HepG2 (cell line): ENCODE measurements around the gene SEMA6B. TPM values are rescaled to one million over a fixed set of nuclear protein-coding genes. Genes with fewer than 3 reads are reported as not detected.
A peak's percentile ranks its signal among the peaks of the same experiment; 100 is the strongest.

Source experiments
- ATF3 ChIP-seq: sonication (generic); formaldehyde crosslinking; IDR thresholded peaks from 2 replicates; pipeline ENCODE4 v1.4.0; 2020; ENCODE audit warnings: missing genetic modification reagents
- ATF5 ChIP-seq: sonication (generic); formaldehyde crosslinking; IDR thresholded peaks from 2 replicates; pipeline ENCODE4 v1.4.0; 2020; ENCODE audit warnings: mild to moderate bottlenecking, low read depth, missing genetic modification reagents
- GMEB1 ChIP-seq: sonication (generic); formaldehyde crosslinking; IDR thresholded peaks from 2 replicates; pipeline ENCODE4 v1.5.1; 2020; ENCODE audit warnings: missing genetic modification reagents, mild to moderate bottlenecking, borderline replicate concordance
- GPBP1L1 ChIP-seq: sonication (generic); formaldehyde crosslinking; IDR thresholded peaks from 2 replicates; pipeline ENCODE4 v1.5.0; 2020; ENCODE audit warnings: mild to moderate bottlenecking, missing genetic modification reagents
- HOXA9 ChIP-seq: sonication (generic); formaldehyde crosslinking; IDR thresholded peaks from 2 replicates; pipeline ENCODE4 v1.8.1; 2022; ENCODE audit warnings: missing genetic modification reagents, mild to moderate bottlenecking, moderate library complexity, borderline replicate concordance
- KAT7 ChIP-seq: IDR thresholded peaks from 2 replicates; pipeline ENCODE4 v1.6.1; 2018; ENCODE audit warnings: borderline replicate concordance, missing compliant biosample characterization
- KDM5A ChIP-seq: fragments of 200-600 bp; sonication (generic); IDR thresholded peaks from 2 replicates; pipeline ENCODE4 v1.7.0; 2018; ENCODE audit warnings: antibody characterized with exemption, mild to moderate bottlenecking, low read length, borderline replicate concordance
- KLF9 ChIP-seq: IDR thresholded peaks from 2 replicates; pipeline ENCODE4 v1.6.1; 2016; ENCODE audit warnings: low read depth
- KMT2A ChIP-seq: sonication (generic); formaldehyde crosslinking; IDR thresholded peaks from 2 replicates; pipeline ENCODE4 v1.4.0; 2020; ENCODE audit warnings: missing genetic modification reagents
- MYNN ChIP-seq: sonication (generic); formaldehyde crosslinking; IDR thresholded peaks from 2 replicates; pipeline ENCODE4 v1.4.0; 2020; ENCODE audit warnings: mild to moderate bottlenecking, low read depth, missing genetic modification reagents
- ONECUT2 ChIP-seq: sonication (generic); formaldehyde crosslinking; IDR thresholded peaks from 2 replicates; pipeline ENCODE4 v1.4.0; 2020; ENCODE audit warnings: missing genetic modification reagents
- SIX1 ChIP-seq: sonication (generic); formaldehyde crosslinking; IDR thresholded peaks from 2 replicates; pipeline ENCODE4 v1.4.0; 2020; ENCODE audit warnings: missing genetic modification reagents, borderline replicate concordance
- SRSF4 ChIP-seq: fragments of 200-400 bp; formaldehyde crosslinking; IDR thresholded peaks from one replicate; pipeline ENCODE4 v1.6.1; 2018; ENCODE audit warnings: mild to moderate bottlenecking, low read depth, low read length, moderate library complexity; ENCODE audit not compliant: poor library complexity, severe bottlenecking
- TBL1XR1 ChIP-seq: fragments of 150-350 bp; IDR thresholded peaks from 2 replicates; pipeline ENCODE4 v1.6.1; 2014; ENCODE audit warnings: borderline replicate concordance, low read length; ENCODE audit not compliant: partially characterized antibody
- TGIF2 ChIP-seq: IDR thresholded peaks from 2 replicates; pipeline ENCODE4 v1.6.1; 2016; ENCODE audit warnings: control low read depth, missing compliant biosample characterization
- WIZ ChIP-seq: sonication (generic); formaldehyde crosslinking; IDR thresholded peaks from 2 replicates; pipeline ENCODE4 v1.5.1; 2020; ENCODE audit warnings: mild to moderate bottlenecking, missing genetic modification reagents
- ZC3H4 ChIP-seq: sonication (generic); formaldehyde crosslinking; IDR thresholded peaks from 2 replicates; pipeline ENCODE4 v1.4.0; 2020; ENCODE audit warnings: missing genetic modification reagents, borderline replicate concordance
- ZFP36L2 ChIP-seq: sonication (generic); formaldehyde crosslinking; IDR thresholded peaks from 2 replicates; pipeline ENCODE4 v1.4.0; 2020; ENCODE audit warnings: missing genetic modification reagents
- ZNF12 ChIP-seq: sonication (generic); formaldehyde crosslinking; IDR thresholded peaks from 2 replicates; pipeline ENCODE4 v1.5.0; 2020; ENCODE audit warnings: missing genetic modification reagents
- ZNF282 ChIP-seq: fragments of 450-650 bp; IDR thresholded peaks from 2 replicates; pipeline ENCODE4 v1.6.1; 2018; ENCODE audit not compliant: partially characterized antibody
- ZNF3 ChIP-seq: IDR thresholded peaks from 2 replicates; pipeline ENCODE4 v1.7.0; 2017; ENCODE audit warnings: inconsistent platforms
- ZNF530 ChIP-seq: sonication (generic); formaldehyde crosslinking; IDR thresholded peaks from 2 replicates; pipeline ENCODE4 v1.5.0; 2020; ENCODE audit warnings: low read depth, mild to moderate bottlenecking, missing genetic modification reagents
- ZNF549 ChIP-seq: sonication (generic); formaldehyde crosslinking; IDR thresholded peaks from 2 replicates; pipeline ENCODE4 v1.5.0; 2020; ENCODE audit warnings: missing genetic modification reagents
- ZNF605 ChIP-seq: sonication (generic); formaldehyde crosslinking; IDR thresholded peaks from 2 replicates; pipeline ENCODE4 v1.8.0; 2022; ENCODE audit warnings: mild to moderate bottlenecking, missing genetic modification reagents
- ZNF7 ChIP-seq: IDR thresholded peaks from 2 replicates; pipeline ENCODE4 v1.6.1; 2016; ENCODE audit warnings: missing biosample characterization, missing genetic modification reagents
- ZNF777 ChIP-seq: sonication (generic); formaldehyde crosslinking; IDR thresholded peaks from 2 replicates; pipeline ENCODE4 v1.4.0; 2020; ENCODE audit warnings: missing genetic modification reagents
- ZNF790 ChIP-seq: sonication (generic); formaldehyde crosslinking; IDR thresholded peaks from 2 replicates; pipeline ENCODE4 v1.8.0; 2022; ENCODE audit warnings: missing genetic modification reagents, mild to moderate bottlenecking, borderline replicate concordance
- ZNF83 ChIP-seq: sonication (generic); formaldehyde crosslinking; IDR thresholded peaks from 2 replicates; pipeline ENCODE4 v1.4.0; 2020; ENCODE audit warnings: missing genetic modification reagents, mild to moderate bottlenecking, borderline replicate concordance
- polyA plus RNA-seq, 8 experiments: library from polyadenylated mRNA; depleted of rRNA in 3 of 8; stranded (reverse) in 7 of 8; unstranded in 1 of 8; fragments of >200 nt; fragmentation: Illumina TruSeq in 4 of 8; extraction: Trizol in 4 of 8; gene quantifications; 2 replicates each; pipeline versions ENCODE4 v1.2.1 to v1.2.3, GENCODE V29; 2011 to 2016; ENCODE audit warnings: low read depth in 4 of 8, missing spikeins in 1 of 8, mixed read lengths in 1 of 8; ENCODE audit not compliant: insufficient read depth in 1 of 8
- total RNA-seq, 5 experiments: library from RNA; depleted of rRNA; stranded (reverse); fragments of >200 nt; fragmentation: Illumina TruSeq; extraction: Trizol; gene quantifications; 2 replicates each; pipeline ENCODE4 v1.2.3, GENCODE V29; 2016; ENCODE audit warnings: low read depth in 1 of 5

The SEMA6B gene
- total and polyA plus RNA-seq, 2 of the 13 experiments (the other 11 are each of a cell fraction or from before 2014, with no cell fraction given), result 45.5 to 67.1 TPM

GRCh38 chr19:4531562-4532165 is 27.8 kb downstream of the SEMA6B start (continued):
- TF ChIP-seq KMT2A (CRISPR knock-in tag) (no peak), TGIF2 (CRISPR knock-in tag) (peak; percentile 80; the same call in 1 of the 2 replicates), ZNF530 (CRISPR knock-in tag) (no peak), MYNN (CRISPR knock-in tag) (no peak), ZFP36L2 (no peak), ZNF605 (CRISPR knock-in tag) (peak; percentile 78; the same call in 1 of the 2 replicates), HOXA9 (CRISPR knock-in tag) (no peak), KAT7 (CRISPR knock-in tag) (no peak), ZNF790 (CRISPR knock-in tag) (no peak), ZNF777 (no peak), ZC3H4 (CRISPR knock-in tag) (no peak), ATF5 (CRISPR knock-in tag) (no peak), ATF3 (CRISPR knock-in tag) (no peak; the same call in 1 of the 2 replicates), SIX1 (CRISPR knock-in tag) (no peak), ZNF7 (CRISPR knock-in tag) (no peak), GPBP1L1 (no peak), ZNF12 (CRISPR knock-in tag) (no peak), ZNF3 (CRISPR knock-in tag) (no peak), ZNF549 (CRISPR knock-in tag) (no peak), TBL1XR1 (no peak), GMEB1 (CRISPR knock-in tag) (peak; percentile 40; the same call in 1 of the 2 replicates), KLF9 (CRISPR knock-in tag) (no peak), ONECUT2 (CRISPR knock-in tag) (no peak), ZNF83 (CRISPR knock-in tag) (no peak), SRSF4 (no peak), KDM5A (no peak), WIZ (CRISPR knock-in tag) (no peak), ZNF282 (no peak)
